Choroid plexus epithelial cell (primary cell): ENCODE measurements around the gene SELENOO.

Source experiments
- DNase-seq: peaks from one replicate; pipeline ENCODE4 v3.0.0-alpha.2; 2010; ENCODE audit warnings: low read depth
- H3K4me3 ChIP-seq: 2 replicates; pipeline ENCODE4 v1.5.1; 2011; ENCODE audit warnings: low read depth, mild to moderate bottlenecking, control low read depth, low read length, moderate library complexity
- TF ChIP-seq, protein P1 (sequence below): conservative IDR thresholded peaks from 2 replicates; pipeline ENCODE4 v1.5.1; 2011; ENCODE audit warnings: low read depth, mild to moderate bottlenecking, control low read depth, inconsistent platforms, low read length, moderate library complexity

SELENOO gene

DNA sequence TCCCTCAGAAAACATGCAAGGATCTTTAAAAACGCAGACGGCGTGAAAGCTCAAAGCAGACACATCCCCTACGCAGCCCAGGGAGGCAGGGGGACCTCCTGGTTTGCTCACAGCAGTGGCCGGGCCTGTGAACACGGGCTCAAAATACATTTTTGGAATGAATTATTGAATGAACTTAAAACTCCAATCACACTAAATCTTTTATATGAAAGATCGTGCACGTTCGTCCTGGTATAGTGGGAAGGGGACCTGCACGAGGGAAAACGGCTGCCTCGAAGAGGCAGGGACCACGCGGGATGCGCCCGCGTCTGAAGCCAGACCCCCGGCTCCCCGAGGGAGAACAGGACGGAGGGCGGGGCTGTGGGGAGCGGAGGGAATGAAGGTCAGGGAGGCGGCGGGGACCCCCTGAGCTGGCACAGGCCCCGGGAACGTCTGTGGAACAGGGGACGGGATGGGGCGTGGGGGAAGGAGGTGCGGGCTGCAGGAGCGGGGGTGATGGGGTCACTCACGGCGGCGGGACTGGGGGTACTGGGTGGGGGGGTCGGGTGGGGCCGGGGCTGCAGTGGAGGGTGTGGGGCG, 31.5 kb upstream of the SELENOO start:
- TF ChIP-seq, protein P1, sequence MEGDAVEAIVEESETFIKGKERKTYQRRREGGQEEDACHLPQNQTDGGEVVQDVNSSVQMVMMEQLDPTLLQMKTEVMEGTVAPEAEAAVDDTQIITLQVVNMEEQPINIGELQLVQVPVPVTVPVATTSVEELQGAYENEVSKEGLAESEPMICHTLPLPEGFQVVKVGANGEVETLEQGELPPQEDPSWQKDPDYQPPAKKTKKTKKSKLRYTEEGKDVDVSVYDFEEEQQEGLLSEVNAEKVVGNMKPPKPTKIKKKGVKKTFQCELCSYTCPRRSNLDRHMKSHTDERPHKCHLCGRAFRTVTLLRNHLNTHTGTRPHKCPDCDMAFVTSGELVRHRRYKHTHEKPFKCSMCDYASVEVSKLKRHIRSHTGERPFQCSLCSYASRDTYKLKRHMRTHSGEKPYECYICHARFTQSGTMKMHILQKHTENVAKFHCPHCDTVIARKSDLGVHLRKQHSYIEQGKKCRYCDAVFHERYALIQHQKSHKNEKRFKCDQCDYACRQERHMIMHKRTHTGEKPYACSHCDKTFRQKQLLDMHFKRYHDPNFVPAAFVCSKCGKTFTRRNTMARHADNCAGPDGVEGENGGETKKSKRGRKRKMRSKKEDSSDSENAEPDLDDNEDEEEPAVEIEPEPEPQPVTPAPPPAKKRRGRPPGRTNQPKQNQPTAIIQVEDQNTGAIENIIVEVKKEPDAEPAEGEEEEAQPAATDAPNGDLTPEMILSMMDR = no peak
- peak overlapping the region; percentile 46 for H3K4me3 ChIP-seq
- DNase-seq = no peak

DNA sequence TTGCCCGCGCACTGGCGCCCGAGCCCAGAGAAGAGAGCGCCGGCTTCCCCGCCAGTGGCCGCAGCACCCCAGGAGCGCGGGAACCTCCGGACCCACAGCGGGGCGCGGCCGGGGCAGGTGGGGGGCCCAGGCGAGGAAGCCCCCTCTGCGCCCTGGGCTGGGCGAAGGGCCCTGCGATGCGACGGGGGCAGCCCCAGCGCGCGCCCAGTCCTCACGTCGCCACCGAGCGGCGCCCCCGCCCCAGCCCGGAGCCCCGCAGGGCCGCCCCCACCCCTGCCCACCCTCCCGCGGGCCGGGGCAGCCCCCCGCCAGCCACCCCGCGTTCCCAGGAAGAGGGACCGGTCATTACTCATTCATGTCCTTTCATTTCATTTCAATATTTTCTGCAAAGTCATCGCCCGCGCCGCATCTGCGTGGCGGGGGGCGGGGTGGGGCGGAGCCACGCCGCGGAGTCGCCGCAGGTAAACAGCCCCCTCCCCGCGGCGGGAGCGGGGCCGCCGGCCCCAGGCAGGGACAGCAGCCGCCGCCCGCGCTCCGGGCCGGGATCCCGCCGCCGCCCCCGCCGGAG, 31.0 kb upstream of the SELENOO start:
- TF ChIP-seq, protein P1 = no peak
- H3K4me3 ChIP-seq = peak overlapping the region; percentile 46

DNA sequence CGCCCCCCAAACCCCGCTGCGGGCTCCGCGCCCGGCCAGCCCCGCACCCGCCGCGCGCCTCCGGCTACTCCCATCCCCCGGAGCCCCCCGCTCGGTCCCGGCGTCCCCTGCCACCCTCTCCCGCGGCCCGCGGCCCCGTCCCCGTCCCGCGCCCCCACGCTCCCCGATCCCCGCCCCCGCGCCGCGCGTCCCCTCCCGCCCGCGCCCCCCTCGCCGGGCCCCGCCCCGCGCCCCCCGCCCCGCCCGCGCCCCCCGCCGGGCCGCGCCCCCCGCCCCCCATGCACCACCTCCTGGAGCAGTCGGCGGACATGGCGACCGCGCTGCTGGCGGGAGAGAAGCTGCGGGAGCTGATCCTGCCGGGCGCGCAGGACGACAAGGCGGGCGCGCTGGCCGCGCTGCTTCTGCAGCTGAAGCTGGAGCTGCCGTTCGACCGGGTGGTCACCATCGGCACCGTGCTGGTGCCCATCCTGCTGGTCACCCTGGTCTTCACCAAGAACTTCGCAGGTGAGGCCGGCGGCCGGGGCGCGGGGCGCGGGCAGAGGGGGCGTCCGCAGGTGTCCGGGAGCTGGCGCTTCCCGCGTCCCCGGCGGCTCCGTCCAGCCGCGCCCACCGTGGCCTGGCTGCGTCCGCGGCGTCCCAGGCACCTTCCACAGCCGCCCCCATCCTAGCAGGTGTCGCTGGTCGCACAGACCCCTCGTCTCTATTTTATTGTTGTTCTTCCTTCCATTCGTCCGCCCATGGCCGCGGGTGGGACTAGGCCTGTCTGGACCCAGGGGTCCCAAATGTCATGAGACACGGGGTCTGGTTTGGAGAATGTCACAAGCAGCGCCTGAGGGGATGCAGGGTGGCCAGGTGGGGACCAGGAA, 30.1 kb upstream of the SELENOO start, which contains the start of gene PANX2:
PANX2 (plus strand) TSS at position 279 of the 866 bp plus-strand sequence; CDS start at position 279, 0 bp downstream.
- peak within 1 kb of the TSS; percentile 55 for H3K4me3 ChIP-seq
- peak; percentile 25 for DNase-seq
- TF ChIP-seq, protein P1 = no peak

More for the DNA sequence above, 31.0 kb upstream of the SELENOO start:
- no peak for DNase-seq

DNA sequence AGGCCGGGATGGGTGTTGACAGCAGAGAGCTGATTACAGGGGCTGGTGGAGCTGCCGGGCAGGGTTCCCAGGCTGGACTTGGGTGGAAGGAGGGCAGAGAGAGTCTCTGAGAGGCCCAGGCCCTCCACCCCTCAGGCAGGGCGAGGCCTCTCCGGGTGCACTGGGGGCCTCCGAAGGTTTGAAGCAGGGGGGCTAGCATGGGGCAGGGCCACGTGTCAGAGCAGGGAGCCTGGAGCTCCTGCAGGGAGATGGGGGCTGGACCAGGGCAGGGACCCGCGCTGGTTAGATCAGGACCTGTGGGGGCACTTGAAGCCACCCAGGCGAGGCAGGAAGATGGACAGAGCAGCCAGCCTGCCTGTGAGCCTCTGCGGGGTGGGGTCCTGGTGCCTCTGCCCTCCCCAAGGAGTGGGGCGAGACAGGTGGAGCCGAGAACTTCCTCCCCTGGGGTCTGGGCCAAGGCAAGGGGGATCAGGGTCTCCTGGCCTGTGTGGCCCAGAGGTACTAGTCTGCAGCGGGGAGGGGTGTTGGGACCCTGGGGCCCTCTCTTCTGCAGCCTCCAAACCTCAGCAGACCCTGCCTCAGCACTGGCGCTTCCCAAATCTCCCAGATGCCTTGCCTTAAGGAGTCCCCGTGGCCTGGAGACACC, 29.4 kb upstream of the SELENOO start:
- no peak for DNase-seq
- peak overlapping the region; percentile 55 for H3K4me3 ChIP-seq
- TF ChIP-seq, protein P1 = no peak

DNA sequence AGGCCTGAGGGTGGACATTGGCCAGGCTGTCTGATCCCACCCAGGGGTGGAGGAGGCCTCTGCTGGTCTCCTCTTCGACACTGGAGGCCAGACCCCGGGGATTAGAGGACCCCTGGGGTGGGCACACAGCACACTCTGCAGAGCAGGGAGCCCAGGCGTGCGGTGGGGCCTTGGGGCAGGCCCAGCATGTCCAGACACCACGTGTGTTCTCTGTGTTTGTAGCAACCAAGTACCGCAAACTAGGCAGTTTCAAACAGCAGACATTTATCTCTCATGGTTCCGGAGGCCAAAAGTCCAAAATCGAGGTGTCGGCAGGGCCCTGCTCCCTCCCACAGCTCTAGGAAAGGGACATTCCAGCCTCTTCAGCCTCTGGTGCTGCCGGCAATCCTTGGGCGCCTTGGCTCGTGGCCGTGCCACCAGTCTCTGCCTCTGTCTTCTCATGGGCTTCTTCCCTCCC, 28.8 kb upstream of the SELENOO start:
- TF ChIP-seq, protein P1 = no peak
- H3K4me3 ChIP-seq = no peak overlapping the region
- DNase-seq = no peak

DNA sequence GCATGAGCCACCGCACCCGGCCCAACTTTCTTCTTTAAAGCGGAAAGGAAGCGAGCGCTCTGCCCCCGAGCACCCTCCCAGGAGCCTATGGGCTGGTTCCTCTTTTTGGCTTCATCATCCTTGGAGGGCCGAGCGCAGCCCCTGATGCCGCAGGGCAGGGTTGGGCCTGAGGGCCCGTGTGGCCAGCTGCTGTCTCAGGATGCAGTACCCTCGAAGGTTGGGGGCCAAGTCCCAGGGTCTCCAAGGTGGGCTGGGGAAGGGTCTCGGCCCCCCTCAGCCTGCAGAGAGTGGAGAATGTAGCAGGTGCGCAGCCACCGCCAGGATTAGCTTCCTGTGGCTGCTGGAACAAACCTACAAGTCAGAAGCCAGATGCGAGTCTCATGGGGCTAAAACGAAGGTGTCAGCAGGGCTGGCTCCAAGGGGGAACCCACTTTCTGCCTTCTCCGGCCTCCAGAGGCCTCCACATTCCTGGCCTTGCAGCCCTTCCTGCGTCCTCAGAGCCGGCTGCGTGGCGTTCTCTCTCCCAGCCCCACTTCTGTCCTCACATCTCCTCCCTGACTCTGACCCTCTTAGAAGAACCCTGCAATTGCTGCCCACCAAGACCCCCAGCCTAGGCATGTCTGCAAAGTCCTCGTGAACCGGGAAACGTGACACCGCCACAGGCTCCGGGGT, 27.4 kb upstream of the SELENOO start:
- no peak overlapping the region for H3K4me3 ChIP-seq

More for the DNA sequence above, 27.4 kb upstream of the SELENOO start:
- DNase-seq = no peak
- TF ChIP-seq, protein P1 = no peak
